GM15510 (cell line): Measurements from ENCODE around the gene TOR1AIP1.

Experiments
- POLR2A ChIP-seq: IDR thresholded peaks from 3 replicates; pipeline ENCODE4 v1.6.1; 2011; ENCODE audit warnings: borderline replicate concordance; ENCODE audit not compliant: insufficient read length; ENCODE audit errors: extremely low read depth

Gene TOR1AIP1

DNA sequence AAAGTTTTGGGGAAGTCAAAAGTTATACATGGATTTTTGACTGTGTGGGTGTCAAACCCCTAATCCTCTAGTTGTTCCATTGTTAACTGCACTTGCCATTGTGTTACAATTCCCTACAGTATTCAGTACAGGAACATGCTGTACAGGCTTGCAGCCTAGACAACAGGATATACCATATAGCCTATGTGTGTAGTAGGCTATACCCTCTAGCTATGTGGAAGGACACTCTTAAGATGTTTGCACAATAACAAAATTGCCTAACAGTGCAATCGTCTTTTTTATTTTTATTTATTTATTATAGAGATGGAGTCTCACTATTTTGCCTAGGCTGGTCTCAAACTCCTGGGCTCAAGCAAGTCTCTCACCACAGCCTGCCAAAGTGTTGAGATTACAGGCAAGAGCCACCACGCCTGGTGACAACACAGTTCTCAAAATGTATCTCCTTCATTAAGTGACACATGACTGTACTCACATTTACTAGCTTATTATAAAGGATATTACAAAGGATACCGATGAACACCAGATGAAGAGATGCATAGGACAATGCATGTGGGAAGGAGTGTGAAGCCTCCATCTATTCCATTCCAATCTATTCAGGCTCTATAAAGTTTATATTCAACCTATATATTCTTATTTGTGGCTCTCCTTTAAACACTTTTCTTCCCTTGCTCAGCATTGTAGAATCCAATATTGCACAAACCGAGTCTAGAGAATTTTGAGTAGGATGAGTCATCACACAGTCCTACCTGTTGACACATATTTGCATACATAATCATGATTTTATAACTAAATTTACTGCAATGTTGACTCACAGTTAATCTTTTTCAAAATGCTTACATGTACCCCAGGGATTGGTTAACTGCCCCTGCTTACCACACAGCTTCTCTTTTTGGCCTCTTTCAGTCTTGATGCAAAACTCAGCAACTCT lies 44.1 kb downstream of the TOR1AIP1 start:
- TF ChIP-seq POLR2A: no peak

DNA sequence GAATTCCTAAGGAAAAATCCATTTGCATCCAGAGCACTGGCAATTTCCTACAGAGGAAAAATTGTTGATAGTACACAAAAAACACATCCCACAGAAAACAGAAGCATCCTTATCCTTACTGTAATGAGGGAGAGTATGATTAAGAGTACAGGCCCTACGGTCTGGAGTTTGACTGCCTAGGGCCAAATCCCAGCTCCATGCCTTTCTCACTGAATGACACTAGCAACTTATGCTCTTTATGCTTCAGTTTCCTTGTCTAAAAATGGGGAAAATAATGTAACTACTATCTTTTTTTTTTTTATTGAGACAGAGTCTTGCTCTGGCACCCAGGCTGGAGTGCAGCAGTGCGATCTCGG lies 44.7 kb downstream of the TOR1AIP1 start:
- TF ChIP-seq POLR2A: no peak

DNA sequence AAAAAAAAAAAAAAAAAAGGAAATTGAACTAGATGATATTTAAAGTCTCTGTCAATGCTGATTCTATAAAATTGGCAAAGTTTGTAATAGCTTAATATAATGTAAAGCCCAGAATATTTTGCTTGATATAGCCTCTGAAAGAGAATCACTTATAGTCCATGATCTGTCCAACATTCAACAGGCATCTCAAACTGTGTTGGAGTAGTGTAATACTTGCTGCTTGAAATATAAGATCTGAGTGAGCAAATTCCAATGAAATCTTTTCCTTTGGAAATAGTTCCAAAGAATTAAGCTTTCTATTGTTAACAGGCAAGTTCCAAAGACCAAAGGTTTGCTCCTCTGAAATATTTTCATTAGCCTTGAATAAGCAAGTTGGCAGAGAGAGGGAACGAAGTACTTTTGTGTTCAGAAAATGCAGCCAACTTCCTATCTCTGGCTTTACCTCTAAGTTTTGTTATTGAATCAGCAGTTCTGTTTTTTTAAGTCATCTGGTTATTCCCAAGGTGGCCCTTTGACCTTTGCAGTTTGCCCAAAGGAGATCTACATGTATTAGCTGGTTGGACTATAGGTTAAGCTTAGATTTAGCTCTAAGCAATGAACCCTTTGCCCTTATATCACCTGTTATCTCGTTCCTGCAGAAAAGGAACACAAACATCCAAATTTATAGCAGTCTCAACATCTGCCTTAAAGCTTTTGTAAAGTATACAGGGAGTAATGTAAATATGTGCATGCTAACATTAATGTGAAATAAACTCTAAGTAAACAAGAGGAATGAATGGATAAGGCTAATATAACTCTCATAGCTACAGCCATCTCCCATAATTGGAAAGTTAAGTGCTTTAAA lies 48.1 kb downstream of the TOR1AIP1 start:
- no peak for TF ChIP-seq POLR2A

DNA sequence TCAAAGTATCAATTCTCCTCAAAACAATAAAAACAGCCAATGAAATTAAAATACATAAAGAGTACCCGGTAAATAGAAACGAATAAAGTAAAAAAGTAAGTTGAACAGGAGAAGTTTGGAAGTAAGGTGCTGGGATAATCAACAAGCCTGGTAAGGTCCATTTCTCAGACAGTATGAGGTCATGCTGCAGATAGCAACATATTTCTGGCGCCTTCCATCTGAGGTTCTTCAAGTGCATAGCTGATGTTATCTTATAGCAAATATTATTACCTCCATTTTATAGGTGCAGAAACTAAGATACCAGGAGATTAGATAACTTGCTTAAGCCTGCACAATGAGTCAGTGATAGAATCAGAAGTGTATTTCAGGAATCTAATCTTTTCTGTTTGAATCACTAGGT lies 48.8 kb downstream of the TOR1AIP1 start:
- no peak for TF ChIP-seq POLR2A

DNA sequence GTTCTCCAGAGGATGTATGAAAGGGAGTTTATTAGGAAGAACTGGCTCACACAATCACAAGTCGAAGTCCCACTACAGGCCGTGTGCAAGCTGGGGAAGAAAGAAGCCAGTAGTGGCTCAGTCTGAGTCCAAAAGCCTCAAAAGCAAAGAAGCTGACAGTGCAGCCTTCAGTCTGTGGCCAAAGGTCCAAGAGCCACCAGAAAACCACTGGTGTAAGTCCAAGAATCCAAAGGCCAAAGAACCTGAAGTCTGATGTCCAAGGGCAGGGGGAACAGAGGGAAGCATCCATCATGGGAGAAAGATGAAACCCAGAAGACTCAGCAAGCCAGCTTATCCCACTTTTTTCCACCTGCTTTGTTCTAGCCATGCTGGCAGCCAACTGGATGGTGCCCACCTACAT lies 51.1 kb downstream of the TOR1AIP1 start:
- TF ChIP-seq POLR2A: no peak

DNA sequence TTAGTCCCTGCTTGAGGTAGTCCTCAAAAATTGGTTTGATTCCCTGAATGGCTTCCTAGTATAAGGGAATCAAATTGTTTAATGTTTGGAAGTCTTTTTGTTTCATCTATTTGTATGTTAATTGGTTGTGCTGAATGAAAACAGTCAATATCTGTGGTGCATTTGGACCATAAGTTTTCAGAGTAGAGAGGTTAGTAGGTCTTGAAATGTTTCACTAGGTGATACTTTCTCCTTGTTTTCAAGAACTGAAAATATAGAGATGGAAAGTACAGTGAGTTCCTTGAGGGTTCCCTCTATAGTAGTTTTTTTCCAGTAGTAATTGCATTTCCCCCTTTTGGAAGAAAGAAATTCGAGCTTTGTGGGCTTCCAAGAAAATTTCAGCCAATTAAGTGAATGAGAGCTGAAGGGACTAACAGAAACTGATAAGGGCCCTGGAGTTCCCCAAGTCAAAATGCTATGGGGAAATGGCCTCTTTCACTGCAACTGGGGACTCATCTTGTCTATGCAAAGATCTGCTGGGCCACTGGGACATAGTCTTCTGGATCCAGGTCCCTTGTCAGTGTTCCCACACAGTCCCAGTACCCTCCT lies 53.9 kb downstream of the TOR1AIP1 start:
- TF ChIP-seq POLR2A: no peak

DNA sequence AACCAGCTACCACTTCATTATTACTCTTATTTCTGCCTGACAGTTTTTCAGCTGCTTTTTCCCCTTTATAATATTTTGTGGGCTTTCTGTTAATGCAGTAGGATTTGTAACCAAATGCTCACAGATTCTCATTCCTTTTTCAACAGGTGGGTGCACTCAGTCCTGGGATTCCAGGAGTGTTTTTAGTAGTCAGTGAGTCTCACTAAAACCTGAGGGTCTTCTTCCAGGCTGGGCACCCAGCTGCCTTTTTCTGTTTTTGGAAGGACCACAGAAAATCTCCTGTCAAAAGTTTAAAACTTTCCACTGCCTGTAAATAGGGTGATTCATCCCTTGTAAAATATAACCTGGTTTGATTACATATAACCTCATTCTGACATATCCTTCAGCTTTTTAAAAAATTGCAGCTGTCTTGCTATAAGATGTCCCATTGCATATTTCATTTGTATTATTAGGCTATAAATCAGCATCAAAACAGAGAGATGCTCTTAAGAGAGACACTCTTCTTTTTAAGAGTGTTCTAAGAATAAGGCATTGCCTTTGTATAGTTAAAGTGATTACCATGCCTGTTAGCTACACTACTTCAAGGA lies 55.7 kb downstream of the TOR1AIP1 start:
- TF ChIP-seq POLR2A: no peak

DNA sequence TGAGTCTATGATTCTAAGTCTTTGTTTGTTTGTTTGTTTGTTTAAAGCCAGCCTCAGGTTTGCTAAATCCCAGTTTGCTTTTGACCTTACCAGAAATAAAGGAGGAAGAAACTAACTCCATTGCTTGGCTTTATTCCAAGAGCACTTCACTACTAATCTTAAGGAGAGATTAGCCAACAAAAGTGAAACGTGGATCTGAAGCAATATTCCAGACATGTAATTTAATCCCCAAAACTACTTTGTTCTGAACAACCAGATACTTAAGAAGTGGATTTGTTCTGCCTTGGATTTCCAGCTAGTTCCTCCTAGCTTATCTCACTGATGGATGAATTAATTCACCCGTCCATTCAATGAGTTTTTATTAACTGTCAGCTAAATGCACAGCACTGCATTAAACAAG lies 56.7 kb downstream of the TOR1AIP1 start:
- no peak for TF ChIP-seq POLR2A

DNA sequence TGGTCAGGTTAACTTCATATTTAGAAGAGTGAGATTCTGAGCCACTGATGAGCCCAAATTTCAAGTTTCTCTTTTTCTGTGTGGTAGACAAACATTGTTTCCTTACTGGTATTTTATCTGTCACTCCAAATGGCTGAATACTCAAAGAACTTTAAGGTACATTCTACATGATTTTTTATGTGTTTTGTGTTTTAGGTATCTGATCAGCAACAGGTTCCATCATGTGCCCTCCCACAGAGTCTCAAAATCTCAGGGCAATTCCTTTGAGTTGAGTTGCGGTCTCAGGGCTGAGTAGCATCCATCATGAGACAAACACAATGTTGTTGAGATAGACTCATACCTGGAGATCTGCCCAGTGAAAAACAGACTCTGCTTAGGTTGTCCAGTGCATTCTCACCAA lies 57.9 kb downstream of the TOR1AIP1 start:
- no peak for TF ChIP-seq POLR2A

DNA sequence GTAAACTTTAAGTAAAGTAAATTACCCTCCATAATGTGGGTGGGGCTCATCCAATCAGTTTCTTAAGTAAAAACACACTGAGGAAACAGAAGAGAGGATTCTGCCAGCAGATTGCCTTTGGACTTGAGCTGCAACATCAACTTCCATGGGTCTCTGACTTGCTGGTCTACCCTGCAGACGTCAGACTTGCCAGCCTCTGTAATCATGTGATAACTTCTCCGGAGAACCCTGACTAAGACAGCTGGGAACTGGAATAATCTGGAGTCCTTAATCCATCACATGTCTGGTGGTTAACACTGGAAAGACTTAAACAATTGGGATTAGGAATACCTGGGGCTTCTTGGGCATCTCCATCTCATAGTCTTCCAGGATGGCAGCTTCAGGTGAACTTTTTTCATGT lies 59.4 kb downstream of the TOR1AIP1 start:
- TF ChIP-seq POLR2A: no peak

DNA sequence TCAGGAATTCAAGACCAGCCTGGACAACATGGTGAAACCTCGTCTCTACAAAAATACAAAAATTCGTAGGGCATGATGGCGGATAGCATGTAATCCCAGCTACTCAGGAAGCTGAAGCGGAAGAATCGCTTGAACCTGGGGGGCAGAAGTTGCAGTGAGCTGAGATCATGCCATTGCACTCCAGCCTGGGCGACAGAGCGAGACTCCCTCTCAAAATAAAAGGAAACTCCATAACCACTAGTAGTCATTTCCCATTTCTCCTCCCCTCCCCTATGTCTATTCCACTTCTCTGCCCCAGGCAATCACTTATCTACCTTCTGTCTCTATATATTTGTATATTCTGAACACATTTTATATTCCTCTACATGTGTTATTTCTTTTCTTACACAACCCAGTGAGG lies 68.6 kb downstream of the TOR1AIP1 start:
- no peak for TF ChIP-seq POLR2A

DNA sequence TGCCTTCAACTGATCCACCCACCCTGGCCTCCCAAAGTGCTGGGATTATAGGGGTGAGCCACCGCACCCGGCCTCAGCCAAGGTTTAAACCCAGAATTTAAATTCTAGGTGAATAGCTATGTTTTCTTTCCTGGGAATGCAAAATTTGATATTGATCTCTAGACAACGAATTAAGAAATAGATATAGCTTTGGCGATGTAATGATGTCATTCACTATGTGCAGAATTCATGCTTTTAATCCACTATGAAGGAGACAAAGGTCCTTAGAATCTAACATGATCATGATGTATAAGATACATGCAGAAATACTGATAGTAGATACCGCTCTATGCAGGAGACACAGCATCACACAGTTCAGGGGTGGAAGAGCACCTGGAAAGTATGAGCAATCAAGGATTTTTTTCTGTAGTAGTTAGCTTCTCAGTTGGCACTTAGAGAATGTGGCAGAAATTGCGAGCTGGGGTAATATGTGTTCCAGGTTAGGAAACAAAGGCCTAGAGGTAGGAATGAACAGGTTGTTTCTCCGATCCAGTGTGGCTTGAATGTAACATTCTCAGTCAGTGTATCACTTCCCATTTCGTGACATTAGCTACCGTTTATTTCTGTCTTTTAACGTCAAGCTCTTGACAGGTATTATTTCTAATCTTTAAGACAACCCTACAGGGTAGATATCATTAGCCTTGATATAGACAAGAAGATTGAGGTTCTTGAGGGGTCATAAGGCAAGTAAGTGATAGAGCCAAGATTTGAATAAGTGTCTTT lies 69.5 kb downstream of the TOR1AIP1 start:
- no peak for TF ChIP-seq POLR2A

DNA sequence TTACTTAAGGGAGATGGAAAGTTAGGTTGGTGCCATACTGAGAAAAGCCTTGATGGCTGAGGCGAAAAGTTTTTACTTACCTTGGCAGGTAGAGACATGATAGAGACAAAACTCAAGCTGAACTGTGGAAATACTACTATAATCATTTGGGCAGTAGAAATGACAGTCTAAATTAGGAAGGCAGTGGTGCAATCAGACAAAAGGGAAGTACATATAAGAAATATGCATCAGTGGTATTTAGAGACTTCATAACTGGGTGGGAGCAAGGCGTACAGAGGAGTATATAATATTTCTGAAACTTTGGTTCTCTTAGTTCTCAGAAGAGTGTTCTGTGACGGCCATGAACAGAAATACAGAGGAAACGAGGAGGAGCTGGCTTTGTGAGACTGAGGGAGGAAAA lies 70.1 kb downstream of the TOR1AIP1 start:
- no peak for TF ChIP-seq POLR2A

DNA sequence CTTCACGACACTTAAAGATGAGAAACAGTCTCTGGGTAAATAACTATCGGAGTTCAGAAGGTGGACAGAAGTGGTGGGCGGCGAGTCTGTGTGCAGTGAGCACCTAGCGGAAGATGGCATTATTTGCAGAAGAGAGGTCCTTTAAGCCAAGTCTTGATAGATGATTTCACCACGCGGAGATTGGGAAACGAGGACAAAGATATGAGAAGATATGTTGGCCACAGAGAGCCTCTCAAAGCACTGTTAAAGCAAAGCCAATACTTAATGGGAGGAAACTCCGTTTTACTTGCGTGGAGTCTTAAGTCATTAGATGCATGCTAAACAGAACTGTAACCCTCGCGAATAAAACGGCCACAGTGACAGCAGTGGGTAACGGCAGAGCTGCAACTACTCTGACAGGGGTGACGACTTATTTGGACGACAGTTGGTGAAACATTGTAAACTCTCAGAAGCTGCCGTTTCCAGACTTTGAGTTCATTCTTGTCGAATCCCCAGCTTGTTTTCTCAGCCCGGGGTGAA lies 71.9 kb downstream of the TOR1AIP1 start:
- no peak for TF ChIP-seq POLR2A
